COR-L47 (cell line): ENCODE measurements around the gene CES4A.
"Not testable (repeated sequence)": the region's sequence is repeated elsewhere in the genome, so short reads cannot be mapped to it uniquely, and the experiment has no call there.

Experiments used
- DNase-seq: peaks from one replicate; lab custom pipeline; 2025; lab: John Stamatoyannopoulos, UW

Gene CES4A

GRCh38 chr16:67022531-67023214, 34.3 kb downstream of the CES4A start:
- DNase-seq, result peak; percentile 31

GRCh38 chr16:67023689-67024088, 35.3 kb downstream of the CES4A start:
- no peak for DNase-seq

- DNase-seq, result no peak
Observed at GRCh38 chr16:67024384-67025209, 36.2 kb downstream of the CES4A start.

GRCh38 chr16:67025210-67025550, 36.8 kb downstream of the CES4A start:
- no peak for DNase-seq

- no peak for DNase-seq
Observed at GRCh38 chr16:67026570-67026969, 38.2 kb downstream of the CES4A start.

GRCh38 chr16:67027046-67027445, 38.7 kb downstream of the CES4A start:
- no peak for DNase-seq

GRCh38 chr16:67028167-67028695, 39.8 kb downstream of the CES4A start:
- DNase-seq, result no peak

- DNase-seq, result peak; percentile 86
Observed at GRCh38 chr16:67028696-67029253, 40.4 kb downstream of the CES4A start, which contains the start of gene CBFB. TSS of gene CBFB (plus strand) at chr16:67029149. CDS start at chr16:67029408, 259 bp downstream.

- peak; percentile 53 for DNase-seq
Observed at GRCh38 chr16:67029254-67030096, 41.1 kb downstream of the CES4A start.

GRCh38 chr16:67030221-67030962, 42.0 kb downstream of the CES4A start:
- DNase-seq, result no peak

GRCh38 chr16:67034487-67034886, 46.1 kb downstream of the CES4A start:
- no peak for DNase-seq

GRCh38 chr16:67035364-67035763, 47.0 kb downstream of the CES4A start:
- no peak for DNase-seq

GRCh38 chr16:67036323-67036741, 47.9 kb downstream of the CES4A start:
- no peak for DNase-seq

- no peak for DNase-seq
Observed at GRCh38 chr16:67039260-67040020, 51.1 kb downstream of the CES4A start.

GRCh38 chr16:67040166-67040565, 51.8 kb downstream of the CES4A start:
- no peak for DNase-seq

- DNase-seq, result no peak
Observed at GRCh38 chr16:67040906-67041305, 52.5 kb downstream of the CES4A start.

GRCh38 chr16:67041520-67041919, 53.1 kb downstream of the CES4A start:
- not testable (repeated sequence) for DNase-seq

GRCh38 chr16:67043420-67043819, 55.0 kb downstream of the CES4A start:
- no peak for DNase-seq

GRCh38 chr16:67050796-67051195, 62.4 kb downstream of the CES4A start:
- no peak for DNase-seq

- no peak for DNase-seq
Observed at GRCh38 chr16:67052399-67052798, 64.0 kb downstream of the CES4A start.
